GM20000 (cell line): Measurements from ENCODE around the gene PLA2G4E.

Source experiments
- DNase-seq: peaks from one replicate; pipeline ENCODE4 v3.0.0; 2012; ENCODE audit warnings: low spot score
- TF ChIP-seq, protein P1 (sequence below): IDR thresholded peaks from 2 replicates; pipeline ENCODE4 v1.5.1; 2012; ENCODE audit warnings: mild to moderate bottlenecking, control low read depth; ENCODE audit errors: extremely low read depth, missing control alignments

Gene PLA2G4E

DNA sequence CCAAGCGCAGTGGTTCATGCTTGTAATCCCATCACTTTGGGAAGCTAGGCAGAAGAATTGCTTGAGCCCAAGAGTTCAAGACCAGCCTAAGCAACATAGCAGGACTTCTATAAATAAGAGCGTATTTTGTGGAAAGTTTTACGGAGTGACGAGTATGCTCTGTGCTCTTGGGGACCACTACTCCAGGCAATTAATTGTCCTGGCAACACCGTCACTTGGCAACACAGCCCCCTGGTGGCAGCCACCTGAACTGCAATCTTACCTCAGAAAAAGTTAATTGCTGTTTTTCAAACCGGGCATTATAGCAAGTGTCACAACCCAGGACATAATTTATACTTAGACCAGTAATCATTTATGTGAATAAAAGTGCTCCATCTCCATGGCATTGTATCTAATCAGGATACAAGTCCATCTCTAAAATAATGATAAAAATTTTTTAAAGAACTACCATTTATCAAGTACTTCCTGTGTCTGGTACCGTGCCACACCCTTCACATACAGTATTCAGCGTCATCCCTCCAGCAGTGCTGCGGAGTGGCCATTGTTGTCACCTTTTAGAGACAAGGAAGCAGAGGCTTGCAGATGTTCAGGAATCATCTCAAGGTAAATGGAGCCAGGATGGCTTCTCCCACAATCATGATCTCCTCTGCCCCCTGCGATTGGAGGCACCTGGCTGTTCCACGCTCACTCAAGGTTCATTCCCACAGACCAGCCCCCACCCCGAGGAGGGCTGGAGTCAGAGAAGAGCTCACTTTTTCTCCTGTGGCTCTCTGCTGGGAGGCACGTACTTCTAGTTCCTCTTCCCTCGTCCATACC is 39.0 kb upstream of the PLA2G4E start:
- DNase-seq, result peak; percentile 71
- TF ChIP-seq, protein P1, sequence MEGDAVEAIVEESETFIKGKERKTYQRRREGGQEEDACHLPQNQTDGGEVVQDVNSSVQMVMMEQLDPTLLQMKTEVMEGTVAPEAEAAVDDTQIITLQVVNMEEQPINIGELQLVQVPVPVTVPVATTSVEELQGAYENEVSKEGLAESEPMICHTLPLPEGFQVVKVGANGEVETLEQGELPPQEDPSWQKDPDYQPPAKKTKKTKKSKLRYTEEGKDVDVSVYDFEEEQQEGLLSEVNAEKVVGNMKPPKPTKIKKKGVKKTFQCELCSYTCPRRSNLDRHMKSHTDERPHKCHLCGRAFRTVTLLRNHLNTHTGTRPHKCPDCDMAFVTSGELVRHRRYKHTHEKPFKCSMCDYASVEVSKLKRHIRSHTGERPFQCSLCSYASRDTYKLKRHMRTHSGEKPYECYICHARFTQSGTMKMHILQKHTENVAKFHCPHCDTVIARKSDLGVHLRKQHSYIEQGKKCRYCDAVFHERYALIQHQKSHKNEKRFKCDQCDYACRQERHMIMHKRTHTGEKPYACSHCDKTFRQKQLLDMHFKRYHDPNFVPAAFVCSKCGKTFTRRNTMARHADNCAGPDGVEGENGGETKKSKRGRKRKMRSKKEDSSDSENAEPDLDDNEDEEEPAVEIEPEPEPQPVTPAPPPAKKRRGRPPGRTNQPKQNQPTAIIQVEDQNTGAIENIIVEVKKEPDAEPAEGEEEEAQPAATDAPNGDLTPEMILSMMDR, result peak; percentile 91

DNA sequence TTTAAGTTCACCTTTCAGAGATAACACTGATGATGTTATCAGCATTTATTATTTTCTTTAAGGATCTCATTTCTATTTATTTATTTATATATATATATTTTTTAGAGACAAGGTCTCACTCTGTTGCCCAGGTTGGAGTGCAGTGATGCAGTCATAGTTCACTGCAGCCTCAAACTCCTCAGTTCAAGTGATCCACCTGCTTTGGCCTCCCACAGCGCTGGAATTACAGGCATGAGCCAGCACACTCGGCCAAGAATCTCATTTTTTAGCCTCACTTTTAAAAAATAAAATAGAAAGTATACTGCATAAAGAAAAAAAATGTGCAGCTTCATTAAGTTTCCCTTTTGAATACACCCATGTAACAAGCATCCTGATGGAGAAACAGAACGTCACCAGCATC is 37.9 kb upstream of the PLA2G4E start:
- TF ChIP-seq, protein P1, result no peak

DNA sequence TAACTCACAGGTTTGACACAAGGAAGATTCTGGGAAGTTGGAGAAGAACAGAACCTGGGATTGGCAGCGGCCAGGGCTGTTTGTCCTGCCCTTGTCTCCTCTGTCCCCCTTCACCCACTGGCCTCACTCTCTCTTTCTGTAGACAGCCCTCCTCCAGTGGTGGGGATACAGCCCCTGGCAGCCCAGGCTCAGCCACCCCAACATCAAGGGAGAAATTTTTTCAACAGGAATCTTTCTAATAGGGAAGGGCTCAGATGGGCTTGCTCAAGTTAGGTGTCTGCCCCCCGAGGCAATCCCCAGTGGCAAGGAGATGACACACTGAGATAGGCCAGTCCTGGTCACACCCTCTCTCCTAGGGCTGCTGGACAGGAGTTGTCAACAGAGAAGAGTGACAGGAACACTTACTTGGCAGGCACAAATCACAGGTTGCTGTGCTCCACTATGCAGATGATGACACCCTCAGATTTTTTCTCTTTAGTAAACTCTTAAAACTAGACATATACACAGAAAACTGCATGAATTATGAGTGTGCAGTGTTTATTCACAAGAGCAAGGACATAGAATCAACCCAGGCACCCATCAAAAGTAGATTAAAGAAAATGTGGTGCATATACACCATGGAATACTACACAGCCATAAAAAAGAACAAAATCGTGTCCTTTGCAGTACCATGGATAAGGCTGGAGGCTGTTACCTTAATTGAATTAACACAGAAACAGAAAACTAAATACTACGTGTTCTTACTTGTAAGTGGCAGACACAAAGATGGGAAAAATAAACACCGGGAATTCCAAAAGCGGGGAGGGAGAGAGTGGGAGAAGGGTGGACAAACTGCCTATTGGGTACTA is 37.2 kb upstream of the PLA2G4E start:
- TF ChIP-seq, protein P1, result no peak
- DNase-seq, result no peak

More for the DNA sequence above, 37.9 kb upstream of the PLA2G4E start:
- DNase-seq, result no peak

DNA sequence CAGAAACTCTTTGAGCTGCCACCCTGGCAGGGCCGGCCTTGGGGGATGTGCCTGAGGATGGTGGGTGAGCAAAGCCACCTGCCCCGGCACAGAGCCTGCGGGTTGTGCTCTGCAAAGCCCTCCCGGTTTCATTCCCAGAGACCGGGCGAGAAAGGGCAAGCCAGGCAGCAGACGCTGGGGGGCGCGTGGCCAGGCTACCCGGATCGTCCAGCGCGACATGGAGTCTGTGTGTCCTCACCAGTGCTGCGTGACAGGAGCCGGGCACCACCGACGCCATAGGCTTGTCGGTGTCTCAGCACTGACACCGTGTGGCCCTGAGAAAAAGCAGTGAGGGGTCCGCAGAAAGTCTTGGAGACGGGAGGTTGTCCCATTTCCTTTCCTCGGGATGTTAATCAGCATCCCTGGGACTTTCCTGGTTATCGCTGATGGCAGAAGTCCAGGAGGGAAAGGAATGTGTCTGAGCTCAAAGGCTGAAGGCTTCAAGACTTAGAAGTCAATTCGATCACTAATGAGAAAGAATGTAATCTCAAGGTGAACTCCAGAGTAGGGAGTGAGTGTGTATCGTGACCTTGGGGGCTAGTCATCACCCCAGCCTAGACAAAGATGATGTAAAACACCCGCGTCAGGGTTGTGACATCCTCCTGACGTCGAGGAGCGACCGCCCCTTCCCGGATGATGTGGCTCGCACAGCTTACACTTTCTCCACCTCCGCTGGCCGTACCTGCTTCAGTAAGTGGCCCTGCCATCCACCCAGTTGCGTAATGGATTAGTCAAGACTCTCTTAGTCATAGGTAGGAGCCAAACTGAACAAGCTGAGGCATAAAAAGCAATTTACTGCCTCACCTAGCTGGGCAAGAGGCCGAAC is 36.3 kb upstream of the PLA2G4E start:
- TF ChIP-seq, protein P1, result peak; percentile 63
- peak; percentile 73 for DNase-seq

- DNase-seq, result no peak
- TF ChIP-seq, protein P1, result no peak
Measured at GRCh38 chr15:42053914-42054313, 33.1 kb upstream of the PLA2G4E start.

- TF ChIP-seq, protein P1, result no peak
- no peak for DNase-seq
Measured at GRCh38 chr15:42053010-42053409, 32.2 kb upstream of the PLA2G4E start.
